Natural killer cell (primary cell): Measurements from ENCODE around the gene ITGA1. TPM values are rescaled to one million over a fixed set of nuclear protein-coding genes. Genes with fewer than 3 reads are reported as not detected.

Experiments
- ATAC-seq, 3 donors: fragments of 150-1000 bp in 2 of 3; fragments of 200-7000 bp in 1 of 3; cut with Tn5 transposase; 1 replicate in 1 of 3; 2 replicates in 2 of 3; pipeline ENCODE4 v1.10.0; 2021; ENCODE audit warnings: mild to moderate bottlenecking in 2 of 3, moderate library complexity in 2 of 3
- DNase-seq, 2 donors: peaks; one replicate each; pipeline versions ENCODE4 v3.0.0 to v3.0.0-alpha.2; 2013 to 2021; ENCODE audit warnings: mixed read lengths in 1 of 2
- H3K27ac ChIP-seq: one replicate; pipeline ENCODE4 v1.5.1; 2013; ENCODE audit warnings: mild to moderate bottlenecking, low read length
- H3K27me3 ChIP-seq: one replicate; pipeline ENCODE4 v1.6.1; 2013; ENCODE audit warnings: low read length; ENCODE audit not compliant: control insufficient read depth, insufficient read depth
- H3K36me3 ChIP-seq: one replicate; pipeline ENCODE4 v1.6.1; 2013; ENCODE audit warnings: low read length; ENCODE audit not compliant: control insufficient read depth, insufficient read depth
- H3K4me1 ChIP-seq: one replicate; pipeline ENCODE4 v1.6.1; 2013; ENCODE audit warnings: low read length; ENCODE audit not compliant: control insufficient read depth, insufficient read depth
- H3K4me3 ChIP-seq: one replicate; pipeline ENCODE4 v1.5.1; 2013; ENCODE audit warnings: low read length
- H3K9me3 ChIP-seq: one replicate; pipeline ENCODE4 v1.6.1; 2013; ENCODE audit warnings: low read length; ENCODE audit not compliant: control insufficient read depth, insufficient read depth
- H3K27ac Mint-ChIP-seq, 2 donors: one replicate each; pipeline ENCODE4 v1.8.0; 2022; ENCODE audit warnings: mild to moderate bottlenecking in 2 of 2, mixed read lengths in 2 of 2, moderate library complexity in 1 of 2
- H3K27me3 Mint-ChIP-seq, 2 donors: one replicate each; pipeline ENCODE4 v1.8.0; 2022; ENCODE audit warnings: low read depth in 2 of 2, mixed read lengths in 2 of 2
- H3K36me3 Mint-ChIP-seq: one replicate; pipeline ENCODE4 v1.8.0; 2022; ENCODE audit warnings: mixed read lengths
- H3K4me1 Mint-ChIP-seq, 2 donors: one replicate each; pipeline ENCODE4 v1.8.0; 2022; ENCODE audit warnings: mixed read lengths in 2 of 2
- H3K4me3 Mint-ChIP-seq: one replicate; pipeline ENCODE4 v1.8.0; 2022; ENCODE audit warnings: mild to moderate bottlenecking, moderate library complexity, mixed read lengths
- H3K9me3 Mint-ChIP-seq, 2 donors: one replicate each; pipeline ENCODE4 v1.8.0; 2022; ENCODE audit warnings: mixed read lengths in 2 of 2
- CTCF ChIP-seq: fragments of 200-600 bp; IDR thresholded peaks from one replicate; pipeline ENCODE4 v1.8.0; 2022; ENCODE audit warnings: antibody characterized with exemption
- WGBS: methylation state at CpG from one replicate; pipeline ENCODE4 v1.1.7; 2013; ENCODE audit warnings: missing lambda C conversion rate; ENCODE audit not compliant: insufficient coverage; 5-methylcytosine and 5-hydroxymethylcytosine counted together
- intact Hi-C: fragments of 100-400 bp; cut with micrococcal nuclease; formaldehyde crosslinking; loops from one replicate; pipeline ENCODE4 v1.14.2; 2022
- total RNA-seq, 4 donors: library from RNA; stranded (reverse); fragments of 120-200 nt in 1 of 4; gene quantifications; one replicate each; pipeline versions ENCODE4 v1.2.3 to v1.2.4, GENCODE V29; 2013 to 2022

Gene ITGA1
- total RNA-seq, 3 donors from 2014 or later (not counting 1 experiment from before 2014, with no cell fraction given), result 0.45 to 0.82 (median 0.47) TPM

DNA sequence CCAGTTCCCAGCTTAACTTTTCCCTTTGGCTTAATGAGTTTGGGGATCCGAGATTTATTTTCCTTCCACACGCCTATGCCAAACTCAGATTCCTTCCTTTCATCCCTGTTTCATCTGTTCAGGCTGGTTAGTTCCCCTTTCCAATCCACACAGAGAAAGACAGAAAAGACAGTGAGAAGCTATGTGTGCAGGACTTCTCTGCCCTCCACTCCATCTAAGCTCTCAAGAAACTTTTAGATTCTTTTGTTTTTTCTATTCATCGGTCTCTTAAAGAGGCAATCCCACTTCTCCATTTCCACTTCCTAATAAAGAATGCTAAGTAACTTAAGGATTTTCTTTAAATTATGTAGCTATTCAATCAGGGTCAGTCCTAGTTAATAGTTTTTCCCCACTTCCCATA, 11.2 kb downstream of the ITGA1 start:
- no peaks in the 10 kb centered on the region for H3K9me3 ChIP-seq
- peaks cover 20% of the 10 kb centered on the region for H3K4me1 ChIP-seq
- Mint-ChIP-seq H3K4me1 (peaks cover 35 to 41% of the 10 kb centered on the region in 2 donors), H3K4me3 (peak overlapping the region; percentile 99), H3K9me3 (no peaks in the 10 kb centered on the region), H3K36me3 (no peaks in the 10 kb centered on the region), H3K27ac (peak overlapping the region; percentile 92 to 94), H3K27me3 (no peaks in the 10 kb centered on the region)
- no peak for DNase-seq
- H3K27ac ChIP-seq, result no peak overlapping the region
- no peaks in the 10 kb centered on the region for H3K36me3 ChIP-seq
- WGBS, result 11% methylated on average over 2 of the region's 3 CpGs
- no peak for TF ChIP-seq CTCF
- H3K4me3 ChIP-seq, result peak overlapping the region; percentile 76
- intact Hi-C loops, result no loop called here
- no peak for ATAC-seq
- no peaks in the 10 kb centered on the region for H3K27me3 ChIP-seq

GRCh38 chr5:52799358-52799982, 11.8 kb downstream of the ITGA1 start:
- no peak for TF ChIP-seq CTCF
- Histone ChIP-seq H3K9me3 (no peaks in the 10 kb centered on the region), H3K27ac (peak overlapping the region; percentile 66), H3K36me3 (no peaks in the 10 kb centered on the region), H3K4me3 (peak overlapping the region; percentile 76), H3K4me1 (peaks cover 20% of the 10 kb centered on the region), H3K27me3 (no peaks in the 10 kb centered on the region)
- DNase-seq, result no peak
- Mint-ChIP-seq H3K4me3 (peak overlapping the region; percentile 99), H3K4me1 (peaks cover 39 to 41% of the 10 kb centered on the region in 2 donors), H3K36me3 (no peaks in the 10 kb centered on the region), H3K27ac (peak overlapping the region; percentile 92 to 94), H3K27me3 (no peaks in the 10 kb centered on the region), H3K9me3 (no peaks in the 10 kb centered on the region)
- ATAC-seq, result peak; percentile 19 to 36 (median 27)
- 0% methylated on average over 17 of the region's 19 CpGs for WGBS
- intact Hi-C loops, result no loop called here

GRCh38 chr5:52799983-52800393, 12.3 kb downstream of the ITGA1 start:
- Histone ChIP-seq H3K4me3 (peak overlapping the region; percentile 76), H3K27me3 (no peaks in the 10 kb centered on the region), H3K4me1 (peaks cover 20% of the 10 kb centered on the region), H3K9me3 (no peaks in the 10 kb centered on the region), H3K36me3 (no peaks in the 10 kb centered on the region), H3K27ac (peak overlapping the region; percentile 66)
- peaks cover 41 to 43% of the 10 kb centered on the region in 2 donors for H3K4me1 Mint-ChIP-seq
- H3K27ac Mint-ChIP-seq, result peak overlapping the region; percentile 92 to 94
- H3K4me3 Mint-ChIP-seq, result peak overlapping the region; percentile 99
- peak; percentile 92 for ATAC-seq
- intact Hi-C loops, result no loop called here
- H3K9me3 Mint-ChIP-seq, result no peaks in the 10 kb centered on the region
- DNase-seq, result peak; percentile 88 to 99
- WGBS, result under 1% methylated on average over 34 of the region's 34 CpGs
- no peaks in the 10 kb centered on the region for H3K27me3 Mint-ChIP-seq
- TF ChIP-seq CTCF, result no peak
- H3K36me3 Mint-ChIP-seq, result no peaks in the 10 kb centered on the region
